MM.1S (cell line): ENCODE results near the gene CSH1.

ENCODE experiments used
- DNase-seq: peaks from one replicate; pipeline ENCODE4 v3.0.0-alpha.2; 2015
- H2AFZ ChIP-seq: fragments of 300-600 bp; sonication (generic); 2 replicates; pipeline ENCODE4 v1.6.0; 2016; ENCODE audit warnings: antibody characterized with exemption, low read length
- H3F3A ChIP-seq: fragments of 300-600 bp; sonication (generic); 2 replicates; pipeline ENCODE4 v1.6.1; 2016; ENCODE audit warnings: mild to moderate bottlenecking, antibody characterized with exemption, low read length, moderate library complexity, mixed read lengths; ENCODE audit not compliant: insufficient read depth
- H3K27ac ChIP-seq: fragments of 300-600 bp; sonication (generic); 2 replicates; pipeline ENCODE4 v1.5.1; 2016; ENCODE audit warnings: mild to moderate bottlenecking, low read length
- H3K27me3 ChIP-seq: fragments of 300-600 bp; sonication (generic); replicated peaks from 2 replicates; pipeline ENCODE4 v1.6.0; 2016; ENCODE audit warnings: low read length; ENCODE audit not compliant: insufficient read depth
- H3K36me3 ChIP-seq: fragments of 300-600 bp; sonication (generic); replicated peaks from 2 replicates; pipeline ENCODE4 v1.6.1; 2016; ENCODE audit warnings: mild to moderate bottlenecking, low read length, mixed read lengths; ENCODE audit not compliant: insufficient read depth
- H3K4me1 ChIP-seq: fragments of 300-600 bp; sonication (generic); 2 replicates; pipeline ENCODE4 v1.6.1; 2016; ENCODE audit warnings: low read length, mixed read lengths
- H3K4me2 ChIP-seq: fragments of 300-600 bp; sonication (generic); 2 replicates; pipeline ENCODE4 v1.6.0; 2016; ENCODE audit warnings: low read depth, low read length
- H3K4me3 ChIP-seq: fragments of 300-600 bp; sonication (generic); 2 replicates; pipeline ENCODE4 v1.5.1; 2016; ENCODE audit warnings: low read length, mixed read lengths
- H3K79me2 ChIP-seq: fragments of 300-600 bp; sonication (generic); 2 replicates; pipeline ENCODE4 v1.6.1; 2016; ENCODE audit warnings: mixed run types, low read length, mixed read lengths
- H3K9ac ChIP-seq: fragments of 300-600 bp; sonication (generic); 2 replicates; pipeline ENCODE4 v1.6.1; 2016; ENCODE audit warnings: low read length, mixed read lengths
- H3K9me2 ChIP-seq: fragments of 300-600 bp; sonication (generic); replicated peaks from 2 replicates; pipeline ENCODE4 v1.6.1; 2016; ENCODE audit warnings: mild to moderate bottlenecking, low read length, mixed read lengths; ENCODE audit not compliant: insufficient read depth
- H3K9me3 ChIP-seq: fragments of 300-600 bp; sonication (generic); replicated peaks from 2 replicates; pipeline ENCODE4 v1.6.1; 2016; ENCODE audit warnings: mild to moderate bottlenecking, low read length, mixed read lengths; ENCODE audit not compliant: insufficient read depth
- H4K20me1 ChIP-seq: fragments of 300-600 bp; sonication (generic); 2 replicates; pipeline ENCODE4 v1.6.1; 2016; ENCODE audit warnings: mild to moderate bottlenecking, low read length, moderate library complexity, mixed read lengths; ENCODE audit not compliant: insufficient read depth
- EZH2 ChIP-seq: fragments of 300-600 bp; sonication (generic); optimal IDR thresholded peaks from 2 replicates; pipeline ENCODE3; 2017; ENCODE audit warnings: low read depth, mild to moderate bottlenecking, antibody characterized with exemption, low read length, mixed read lengths
- EZH2phosphoT487 ChIP-seq: fragments of 300-600 bp; sonication (generic); IDR thresholded peaks from 2 replicates; pipeline ENCODE4 v1.6.1; 2018; ENCODE audit warnings: antibody characterized with exemption, low read length
- TF ChIP-seq, protein P1 (sequence below): fragments of 300-600 bp; sonication (generic); IDR thresholded peaks from 2 replicates; pipeline ENCODE4 v1.5.1; 2016; ENCODE audit warnings: antibody characterized with exemption, low read length, mixed read lengths

Gene CSH1

DNA sequence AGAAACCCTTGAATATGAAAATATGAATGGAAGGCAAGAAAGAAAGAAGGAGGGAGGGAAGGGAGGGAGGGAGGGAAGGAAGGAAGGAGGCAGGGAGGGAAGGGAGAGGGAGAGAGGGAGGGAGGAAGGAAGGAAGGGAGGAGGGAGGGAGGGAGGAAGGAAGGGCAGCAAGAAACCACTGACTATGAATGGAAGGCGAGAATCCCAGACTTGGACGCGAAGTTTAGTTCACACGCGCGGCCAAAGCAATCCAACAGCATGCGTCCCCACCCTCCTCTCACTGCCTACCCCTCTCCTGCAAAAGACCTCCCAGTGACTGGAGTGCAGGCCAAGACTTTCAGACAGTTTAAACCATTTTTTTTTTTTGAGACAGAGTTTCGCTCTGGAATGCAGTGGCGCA, 46.0 kb downstream of the CSH1 start:
- Histone ChIP-seq H4K20me1 (no peaks in the 10 kb centered on the region), H3K36me3 (no peaks in the 10 kb centered on the region), H3K79me2 (no peaks in the 10 kb centered on the region), H3K4me3 (no peak overlapping the region), H3K4me1 (no peaks in the 10 kb centered on the region), H2AFZ (no peak overlapping the region), H3K27ac (no peak overlapping the region), H3K27me3 (no peaks in the 10 kb centered on the region), H3K9me3 (no peaks in the 10 kb centered on the region), H3K9ac (no peak overlapping the region), H3F3A (no peaks in the 10 kb centered on the region), H3K9me2 (no peaks in the 10 kb centered on the region), H3K4me2 (no peak overlapping the region)
- TF ChIP-seq, protein P1, sequence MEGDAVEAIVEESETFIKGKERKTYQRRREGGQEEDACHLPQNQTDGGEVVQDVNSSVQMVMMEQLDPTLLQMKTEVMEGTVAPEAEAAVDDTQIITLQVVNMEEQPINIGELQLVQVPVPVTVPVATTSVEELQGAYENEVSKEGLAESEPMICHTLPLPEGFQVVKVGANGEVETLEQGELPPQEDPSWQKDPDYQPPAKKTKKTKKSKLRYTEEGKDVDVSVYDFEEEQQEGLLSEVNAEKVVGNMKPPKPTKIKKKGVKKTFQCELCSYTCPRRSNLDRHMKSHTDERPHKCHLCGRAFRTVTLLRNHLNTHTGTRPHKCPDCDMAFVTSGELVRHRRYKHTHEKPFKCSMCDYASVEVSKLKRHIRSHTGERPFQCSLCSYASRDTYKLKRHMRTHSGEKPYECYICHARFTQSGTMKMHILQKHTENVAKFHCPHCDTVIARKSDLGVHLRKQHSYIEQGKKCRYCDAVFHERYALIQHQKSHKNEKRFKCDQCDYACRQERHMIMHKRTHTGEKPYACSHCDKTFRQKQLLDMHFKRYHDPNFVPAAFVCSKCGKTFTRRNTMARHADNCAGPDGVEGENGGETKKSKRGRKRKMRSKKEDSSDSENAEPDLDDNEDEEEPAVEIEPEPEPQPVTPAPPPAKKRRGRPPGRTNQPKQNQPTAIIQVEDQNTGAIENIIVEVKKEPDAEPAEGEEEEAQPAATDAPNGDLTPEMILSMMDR = no peak
- TF ChIP-seq EZH2 (no peak), EZH2phosphoT487 (no peak)
- DNase-seq = peak; percentile 2

DNA sequence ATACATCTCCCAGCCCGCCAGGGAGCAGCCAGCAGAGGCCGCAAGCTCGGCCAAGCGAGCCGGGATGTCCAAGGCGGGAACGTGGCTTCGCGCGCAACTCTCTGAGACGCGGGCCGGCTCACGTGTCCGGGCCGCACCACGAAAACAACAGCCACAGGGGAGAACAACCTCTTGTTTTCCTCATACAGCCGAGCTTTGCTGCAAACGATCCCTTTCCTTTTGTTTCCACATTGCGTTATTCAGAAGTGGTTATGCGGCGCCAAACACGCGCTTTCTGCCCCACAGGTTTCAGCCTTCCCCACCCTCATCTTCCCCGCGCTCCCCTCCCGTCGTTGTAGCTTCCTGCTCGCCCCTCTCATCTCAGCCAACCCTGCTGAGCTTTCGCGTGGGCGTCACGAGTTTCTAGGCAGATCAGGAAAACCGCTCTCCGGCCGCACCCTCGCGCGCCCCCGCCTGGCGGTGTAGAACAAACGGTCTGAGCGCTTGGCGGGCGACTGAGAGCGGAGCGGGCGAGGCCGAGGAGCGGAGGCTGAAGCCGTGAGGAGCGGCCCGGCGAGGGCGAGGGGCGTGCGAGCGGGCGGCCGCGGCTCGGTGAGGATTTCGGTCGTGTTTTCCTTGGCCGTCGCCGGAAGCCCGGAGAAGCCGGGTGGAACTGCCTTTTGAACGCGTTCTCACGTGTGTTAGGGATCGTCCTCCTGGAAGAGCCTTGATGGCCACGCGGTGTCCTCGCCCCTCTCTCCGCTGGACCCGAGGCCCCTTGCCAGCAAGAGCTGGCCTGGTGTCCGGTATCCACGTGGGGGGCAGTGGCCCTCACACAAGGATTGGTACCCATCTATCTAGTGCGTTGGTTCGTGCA, 47.3 kb downstream of the CSH1 start:
- H4K20me1 ChIP-seq = no peaks in the 10 kb centered on the region
- peak overlapping the region; percentile 58; the same call in 1 of the 2 replicates for H2AFZ ChIP-seq
- H3K9me2 ChIP-seq = no peaks in the 10 kb centered on the region
- no peak overlapping the region for H3K9ac ChIP-seq
- H3K4me1 ChIP-seq = peaks cover 3% of the 10 kb centered on the region; the same call in 1 of the 2 replicates
- H3K4me2 ChIP-seq = no peak overlapping the region
- H3K4me3 ChIP-seq = no peak overlapping the region
- H3K27ac ChIP-seq = no peak overlapping the region
- peaks cover 5% of the 10 kb centered on the region for H3F3A ChIP-seq
- no peaks in the 10 kb centered on the region for H3K9me3 ChIP-seq
- TF ChIP-seq EZH2 (no peak), EZH2phosphoT487 (no peak)
- TF ChIP-seq, protein P1 = peak; percentile 24
- peak; percentile 40 for DNase-seq
- no peaks in the 10 kb centered on the region for H3K36me3 ChIP-seq
- no peaks in the 10 kb centered on the region for H3K27me3 ChIP-seq
- no peaks in the 10 kb centered on the region for H3K79me2 ChIP-seq

DNA sequence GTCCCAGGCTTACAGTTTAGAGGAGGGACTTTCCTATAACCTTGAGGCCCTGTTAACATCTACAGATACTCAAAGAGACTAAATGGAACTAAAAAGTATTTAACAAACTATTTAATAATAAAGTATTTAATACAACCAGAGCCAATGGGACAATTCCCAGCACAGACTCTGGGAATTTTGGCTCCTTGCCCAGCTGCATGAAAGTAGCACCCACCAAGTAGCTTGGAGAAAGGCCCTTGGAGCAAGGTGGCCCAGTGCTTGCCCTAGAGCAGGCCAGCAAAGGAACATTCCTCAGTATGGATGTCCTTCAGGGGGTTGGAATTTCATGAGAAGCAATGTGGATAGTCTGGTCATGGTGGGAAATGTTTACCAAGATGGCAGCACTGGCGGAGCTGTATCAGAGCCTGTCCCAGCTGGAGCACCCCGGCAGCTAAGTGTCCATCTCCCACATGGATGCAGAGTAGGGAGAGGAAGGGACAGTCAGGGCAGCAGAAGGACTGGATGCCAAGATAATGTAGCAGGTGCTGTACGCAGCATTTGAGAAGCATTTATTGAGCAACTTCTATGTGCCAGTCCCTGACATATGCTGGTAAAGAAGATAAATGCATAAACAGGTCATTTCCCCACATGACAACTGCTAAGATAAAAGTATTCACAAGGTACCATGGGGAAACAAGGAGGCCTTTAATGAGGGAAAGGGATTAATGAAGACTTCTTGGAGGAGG, 48.7 kb downstream of the CSH1 start:
- Histone ChIP-seq H3K9me2 (no peaks in the 10 kb centered on the region), H4K20me1 (no peaks in the 10 kb centered on the region), H3F3A (peaks cover 15% of the 10 kb centered on the region), H3K27ac (no peak overlapping the region), H3K36me3 (no peaks in the 10 kb centered on the region), H2AFZ (no peak overlapping the region), H3K9ac (no peak overlapping the region), H3K27me3 (no peaks in the 10 kb centered on the region), H3K4me2 (no peak overlapping the region), H3K4me3 (no peak overlapping the region), H3K9me3 (no peaks in the 10 kb centered on the region), H3K79me2 (no peaks in the 10 kb centered on the region), H3K4me1 (peaks cover 3% of the 10 kb centered on the region; the same call in 1 of the 2 replicates)
- TF ChIP-seq, protein P1 = no peak
- TF ChIP-seq EZH2phosphoT487 = no peak
- TF ChIP-seq EZH2 = no peak
- peak; percentile 3 for DNase-seq
